ENCODE results near the gene PRKAR1B. TPM values are rescaled to one million over a fixed set of nuclear protein-coding genes. Genes with fewer than 3 reads are reported as not detected.

The PRKAR1B gene
- total and polyA plus RNA-seq, 10 of the 15 experiments (the other 5 are each of a cell fraction or from before 2014, with no cell fraction given) = 1.4 to 45.6 (median 19.3) TPM

DNA sequence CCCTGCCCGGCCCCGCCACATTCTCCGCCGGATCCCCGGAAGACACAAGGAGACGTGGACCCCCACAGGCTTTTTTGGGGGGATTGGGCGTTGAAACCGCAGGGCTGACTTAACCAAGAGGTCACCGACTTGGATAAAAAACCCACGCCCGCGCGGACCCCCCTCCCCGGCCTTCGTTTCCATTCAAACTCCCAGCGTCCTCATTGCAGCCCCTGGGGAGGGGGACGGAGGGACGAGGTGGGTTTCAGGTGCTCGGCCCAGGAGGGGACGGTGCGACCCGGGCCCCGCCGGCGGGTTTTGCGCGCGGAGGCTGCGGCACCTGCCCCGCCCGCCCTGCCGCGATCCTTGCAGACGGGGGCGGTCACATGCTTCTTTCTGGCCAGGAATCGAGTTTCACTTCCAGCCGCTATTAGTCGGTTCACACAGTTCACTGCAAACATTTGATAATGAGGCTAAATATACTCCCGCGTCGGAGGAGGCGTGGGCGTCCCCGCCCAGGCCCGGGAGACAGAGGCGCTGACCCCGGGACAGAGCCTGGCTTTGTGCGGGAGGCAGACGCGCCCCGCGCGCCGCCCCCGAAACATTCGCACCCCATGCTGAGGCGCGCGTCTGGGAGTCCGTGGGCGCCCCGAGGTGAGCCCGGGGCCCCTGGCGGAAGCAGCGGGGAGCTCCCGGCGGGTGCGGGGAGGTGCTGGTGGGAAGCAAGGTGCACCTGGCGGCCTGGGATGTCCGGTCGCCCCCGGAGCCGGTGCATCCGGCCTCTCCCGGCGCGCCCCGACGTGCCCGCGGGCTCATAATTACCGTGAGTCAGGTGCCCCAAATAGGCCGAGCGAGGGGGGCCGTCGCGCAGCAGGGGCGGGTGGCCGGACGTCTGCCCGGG is 204.8 kb downstream of the PRKAR1B start (continued):
- TF ChIP-seq, protein P1, sequence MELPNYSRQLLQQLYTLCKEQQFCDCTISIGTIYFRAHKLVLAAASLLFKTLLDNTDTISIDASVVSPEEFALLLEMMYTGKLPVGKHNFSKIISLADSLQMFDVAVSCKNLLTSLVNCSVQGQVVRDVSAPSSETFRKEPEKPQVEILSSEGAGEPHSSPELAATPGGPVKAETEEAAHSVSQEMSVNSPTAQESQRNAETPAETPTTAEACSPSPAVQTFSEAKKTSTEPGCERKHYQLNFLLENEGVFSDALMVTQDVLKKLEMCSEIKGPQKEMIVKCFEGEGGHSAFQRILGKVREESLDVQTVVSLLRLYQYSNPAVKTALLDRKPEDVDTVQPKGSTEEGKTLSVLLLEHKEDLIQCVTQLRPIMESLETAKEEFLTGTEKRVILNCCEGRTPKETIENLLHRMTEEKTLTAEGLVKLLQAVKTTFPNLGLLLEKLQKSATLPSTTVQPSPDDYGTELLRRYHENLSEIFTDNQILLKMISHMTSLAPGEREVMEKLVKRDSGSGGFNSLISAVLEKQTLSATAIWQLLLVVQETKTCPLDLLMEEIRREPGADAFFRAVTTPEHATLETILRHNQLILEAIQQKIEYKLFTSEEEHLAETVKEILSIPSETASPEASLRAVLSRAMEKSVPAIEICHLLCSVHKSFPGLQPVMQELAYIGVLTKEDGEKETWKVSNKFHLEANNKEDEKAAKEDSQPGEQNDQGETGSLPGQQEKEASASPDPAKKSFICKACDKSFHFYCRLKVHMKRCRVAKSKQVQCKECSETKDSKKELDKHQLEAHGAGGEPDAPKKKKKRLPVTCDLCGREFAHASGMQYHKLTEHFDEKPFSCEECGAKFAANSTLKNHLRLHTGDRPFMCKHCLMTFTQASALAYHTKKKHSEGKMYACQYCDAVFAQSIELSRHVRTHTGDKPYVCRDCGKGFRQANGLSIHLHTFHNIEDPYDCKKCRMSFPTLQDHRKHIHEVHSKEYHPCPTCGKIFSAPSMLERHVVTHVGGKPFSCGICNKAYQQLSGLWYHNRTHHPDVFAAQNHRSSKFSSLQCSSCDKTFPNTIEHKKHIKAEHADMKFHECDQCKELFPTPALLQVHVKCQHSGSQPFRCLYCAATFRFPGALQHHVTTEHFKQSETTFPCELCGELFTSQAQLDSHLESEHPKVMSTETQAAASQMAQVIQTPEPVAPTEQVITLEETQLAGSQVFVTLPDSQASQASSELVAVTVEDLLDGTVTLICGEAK (IDR thresholded peaks at IDR 0.05; ENCODE audit: borderline replicate concordance) = no peak
- TF ChIP-seq NFXL1 (IDR thresholded peaks at IDR 0.05; ENCODE audit: borderline replicate concordance) = no peak
- TF ChIP-seq RELA (IDR thresholded peaks at IDR 0.05; ENCODE audit: borderline replicate concordance, partially characterized antibody) = peak; percentile 15
- no peak for TF ChIP-seq POLR2AphosphoS2 (IDR thresholded peaks at IDR 0.05; ENCODE audit: low read depth, low read length)
- TF ChIP-seq, protein P2, sequence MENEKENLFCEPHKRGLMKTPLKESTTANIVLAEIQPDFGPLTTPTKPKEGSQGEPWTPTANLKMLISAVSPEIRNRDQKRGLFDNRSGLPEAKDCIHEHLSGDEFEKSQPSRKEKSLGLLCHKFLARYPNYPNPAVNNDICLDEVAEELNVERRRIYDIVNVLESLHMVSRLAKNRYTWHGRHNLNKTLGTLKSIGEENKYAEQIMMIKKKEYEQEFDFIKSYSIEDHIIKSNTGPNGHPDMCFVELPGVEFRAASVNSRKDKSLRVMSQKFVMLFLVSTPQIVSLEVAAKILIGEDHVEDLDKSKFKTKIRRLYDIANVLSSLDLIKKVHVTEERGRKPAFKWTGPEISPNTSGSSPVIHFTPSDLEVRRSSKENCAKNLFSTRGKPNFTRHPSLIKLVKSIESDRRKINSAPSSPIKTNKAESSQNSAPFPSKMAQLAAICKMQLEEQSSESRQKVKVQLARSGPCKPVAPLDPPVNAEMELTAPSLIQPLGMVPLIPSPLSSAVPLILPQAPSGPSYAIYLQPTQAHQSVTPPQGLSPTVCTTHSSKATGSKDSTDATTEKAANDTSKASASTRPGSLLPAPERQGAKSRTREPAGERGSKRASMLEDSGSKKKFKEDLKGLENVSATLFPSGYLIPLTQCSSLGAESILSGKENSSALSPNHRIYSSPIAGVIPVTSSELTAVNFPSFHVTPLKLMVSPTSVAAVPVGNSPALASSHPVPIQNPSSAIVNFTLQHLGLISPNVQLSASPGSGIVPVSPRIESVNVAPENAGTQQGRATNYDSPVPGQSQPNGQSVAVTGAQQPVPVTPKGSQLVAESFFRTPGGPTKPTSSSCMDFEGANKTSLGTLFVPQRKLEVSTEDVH (IDR thresholded peaks at IDR 0.05; ENCODE audit: low read depth, partially characterized antibody) = no peak
- peak; percentile 56 for TF ChIP-seq SPI1 (IDR thresholded peaks at IDR 0.05; ENCODE audit: borderline replicate concordance, insufficient read depth, low read depth, low read length)
- TF ChIP-seq, protein P3, sequence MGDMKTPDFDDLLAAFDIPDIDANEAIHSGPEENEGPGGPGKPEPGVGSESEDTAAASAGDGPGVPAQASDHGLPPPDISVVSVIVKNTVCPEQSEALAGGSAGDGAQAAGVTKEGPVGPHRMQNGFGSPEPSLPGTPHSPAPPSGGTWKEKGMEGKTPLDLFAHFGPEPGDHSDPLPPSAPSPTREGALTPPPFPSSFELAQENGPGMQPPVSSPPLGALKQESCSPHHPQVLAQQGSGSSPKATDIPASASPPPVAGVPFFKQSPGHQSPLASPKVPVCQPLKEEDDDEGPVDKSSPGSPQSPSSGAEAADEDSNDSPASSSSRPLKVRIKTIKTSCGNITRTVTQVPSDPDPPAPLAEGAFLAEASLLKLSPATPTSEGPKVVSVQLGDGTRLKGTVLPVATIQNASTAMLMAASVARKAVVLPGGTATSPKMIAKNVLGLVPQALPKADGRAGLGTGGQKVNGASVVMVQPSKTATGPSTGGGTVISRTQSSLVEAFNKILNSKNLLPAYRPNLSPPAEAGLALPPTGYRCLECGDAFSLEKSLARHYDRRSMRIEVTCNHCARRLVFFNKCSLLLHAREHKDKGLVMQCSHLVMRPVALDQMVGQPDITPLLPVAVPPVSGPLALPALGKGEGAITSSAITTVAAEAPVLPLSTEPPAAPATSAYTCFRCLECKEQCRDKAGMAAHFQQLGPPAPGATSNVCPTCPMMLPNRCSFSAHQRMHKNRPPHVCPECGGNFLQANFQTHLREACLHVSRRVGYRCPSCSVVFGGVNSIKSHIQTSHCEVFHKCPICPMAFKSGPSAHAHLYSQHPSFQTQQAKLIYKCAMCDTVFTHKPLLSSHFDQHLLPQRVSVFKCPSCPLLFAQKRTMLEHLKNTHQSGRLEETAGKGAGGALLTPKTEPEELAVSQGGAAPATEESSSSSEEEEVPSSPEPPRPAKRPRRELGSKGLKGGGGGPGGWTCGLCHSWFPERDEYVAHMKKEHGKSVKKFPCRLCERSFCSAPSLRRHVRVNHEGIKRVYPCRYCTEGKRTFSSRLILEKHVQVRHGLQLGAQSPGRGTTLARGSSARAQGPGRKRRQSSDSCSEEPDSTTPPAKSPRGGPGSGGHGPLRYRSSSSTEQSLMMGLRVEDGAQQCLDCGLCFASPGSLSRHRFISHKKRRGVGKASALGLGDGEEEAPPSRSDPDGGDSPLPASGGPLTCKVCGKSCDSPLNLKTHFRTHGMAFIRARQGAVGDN (IDR thresholded peaks at IDR 0.05) = no peak
- TF ChIP-seq MEF2B (IDR thresholded peaks at IDR 0.05; ENCODE audit: partially characterized antibody, poor library complexity, severe bottlenecking) = peak; percentile 80
- TF ChIP-seq, protein P4, sequence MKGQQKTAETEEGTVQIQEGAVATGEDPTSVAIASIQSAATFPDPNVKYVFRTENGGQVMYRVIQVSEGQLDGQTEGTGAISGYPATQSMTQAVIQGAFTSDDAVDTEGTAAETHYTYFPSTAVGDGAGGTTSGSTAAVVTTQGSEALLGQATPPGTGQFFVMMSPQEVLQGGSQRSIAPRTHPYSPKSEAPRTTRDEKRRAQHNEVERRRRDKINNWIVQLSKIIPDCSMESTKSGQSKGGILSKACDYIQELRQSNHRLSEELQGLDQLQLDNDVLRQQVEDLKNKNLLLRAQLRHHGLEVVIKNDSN (IDR thresholded peaks at IDR 0.05; ENCODE audit: borderline replicate concordance, extremely low read length, insufficient read depth, low read depth, low read length) = no peak
- no peak for TF ChIP-seq BRCA1 (IDR thresholded peaks at IDR 0.05; ENCODE audit: low read depth, low read length)
- TF ChIP-seq DPF2 (IDR thresholded peaks at IDR 0.05) = peak; percentile 97
- TF ChIP-seq, protein P5, sequence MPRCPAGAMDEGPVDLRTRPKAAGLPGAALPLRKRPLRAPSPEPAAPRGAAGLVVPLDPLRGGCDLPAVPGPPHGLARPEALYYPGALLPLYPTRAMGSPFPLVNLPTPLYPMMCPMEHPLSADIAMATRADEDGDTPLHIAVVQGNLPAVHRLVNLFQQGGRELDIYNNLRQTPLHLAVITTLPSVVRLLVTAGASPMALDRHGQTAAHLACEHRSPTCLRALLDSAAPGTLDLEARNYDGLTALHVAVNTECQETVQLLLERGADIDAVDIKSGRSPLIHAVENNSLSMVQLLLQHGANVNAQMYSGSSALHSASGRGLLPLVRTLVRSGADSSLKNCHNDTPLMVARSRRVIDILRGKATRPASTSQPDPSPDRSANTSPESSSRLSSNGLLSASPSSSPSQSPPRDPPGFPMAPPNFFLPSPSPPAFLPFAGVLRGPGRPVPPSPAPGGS (IDR thresholded peaks at IDR 0.05; ENCODE audit: borderline replicate concordance, insufficient read depth, low read depth, low read length, poor library complexity, severe bottlenecking) = no peak
- TF ChIP-seq NFYA (IDR thresholded peaks at IDR 0.05; ENCODE audit: borderline replicate concordance, low read depth, low read length) = no peak

All from GM12878 (cell line).